ENCODE data around the gene PRRT1.
"Not testable (repeated sequence)": the region's sequence is repeated elsewhere in the genome, so short reads cannot be mapped to it uniquely, and the experiment has no call there.

GRCh38 chr6:32100251-32100650 is 51.5 kb downstream of the PRRT1 start:
- TF ChIP-seq CTCF (conservative IDR thresholded peaks at IDR 0.05; ENCODE audit: low read length); EZH2phosphoT487 (IDR thresholded peaks at IDR 0.05; ENCODE audit: borderline replicate concordance): not testable (repeated sequence)
